B cell (primary cell): ENCODE results near the gene GLRA3.

Experiments used
- CTCF ChIP-seq: fragments of 200-600 bp; IDR thresholded peaks from one replicate; pipeline ENCODE4 v1.8.0; 2022; ENCODE audit warnings: antibody characterized with exemption, mild to moderate bottlenecking
- EZH2 ChIP-seq: IDR thresholded peaks from 2 replicates; pipeline ENCODE4 v1.6.1; 2012; ENCODE audit warnings: borderline replicate concordance, low read depth, mild to moderate bottlenecking, moderate library complexity, low read length; ENCODE audit not compliant: insufficient read depth, poor library complexity, severe bottlenecking

GRCh38 chr4:174626342-174627008 lies 202.6 kb downstream of the GLRA3 start:
- TF ChIP-seq CTCF (no peak), EZH2 (no peak)
